SK-N-SH treated with all-trans-retinoic acid at 6 μM for 48 hours (cell line): ENCODE measurements around the gene B4GALNT3.

Experiments used
- ARNTL ChIP-seq: fragments of 450-650 bp; formaldehyde crosslinking; IDR thresholded peaks from 2 replicates; pipeline ENCODE4 v1.5.0; 2020; ENCODE audit warnings: low read depth, mild to moderate bottlenecking, moderate library complexity, borderline replicate concordance
- ESRRG ChIP-seq: fragments of 250-450 bp; sonication (Bioruptor Pico); IDR thresholded peaks from 2 replicates; pipeline ENCODE4 v1.6.1; 2021; ENCODE audit warnings: mild to moderate bottlenecking
- OSR1 ChIP-seq: fragments of 250-450 bp; sonication (Bioruptor Pico); IDR thresholded peaks from 2 replicates; pipeline ENCODE4 v1.8.0; 2022; ENCODE audit warnings: moderate library complexity, mild to moderate bottlenecking, inconsistent platforms
- PPARA ChIP-seq: fragments of 250-450 bp; sonication (Bioruptor Pico); IDR thresholded peaks from 2 replicates; pipeline ENCODE4 v1.5.0; 2020; ENCODE audit warnings: mild to moderate bottlenecking, borderline replicate concordance
- RARB ChIP-seq: fragments of 250-450 bp; sonication (Bioruptor Pico); IDR thresholded peaks from 2 replicates; pipeline ENCODE4 v1.8.0; 2021; ENCODE audit warnings: mild to moderate bottlenecking, moderate library complexity
- SNAI2 ChIP-seq: fragments of 250-450 bp; sonication (Bioruptor Pico); IDR thresholded peaks from 2 replicates; pipeline ENCODE4 v1.5.0; 2020; ENCODE audit warnings: mild to moderate bottlenecking, moderate library complexity
- ZC3H10 ChIP-seq: fragments of 250-450 bp; sonication (Bioruptor Pico); IDR thresholded peaks from 2 replicates; pipeline ENCODE4 v1.5.1; 2021; ENCODE audit warnings: mild to moderate bottlenecking, moderate library complexity
- ZFP3 ChIP-seq: fragments of 250-450 bp; sonication (Bioruptor Pico); IDR thresholded peaks from 2 replicates; pipeline ENCODE4 v1.5.0; 2020; ENCODE audit warnings: mild to moderate bottlenecking, moderate library complexity
- ZFP30 ChIP-seq: fragments of 450-650 bp; formaldehyde crosslinking; IDR thresholded peaks from 2 replicates; pipeline ENCODE4 v1.5.0; 2022; ENCODE audit warnings: mild to moderate bottlenecking, moderate library complexity
- TF ChIP-seq, protein P1 (sequence below): fragments of 250-450 bp; sonication (Bioruptor Pico); IDR thresholded peaks from 2 replicates; pipeline ENCODE4 v1.5.1; 2020; ENCODE audit warnings: low read depth, mild to moderate bottlenecking, moderate library complexity
- TF ChIP-seq, protein P2 (sequence below): fragments of 250-450 bp; sonication (Bioruptor Pico); IDR thresholded peaks from 2 replicates; pipeline ENCODE4 v1.8.0; 2020; ENCODE audit warnings: mild to moderate bottlenecking, moderate library complexity, borderline replicate concordance

DNA sequence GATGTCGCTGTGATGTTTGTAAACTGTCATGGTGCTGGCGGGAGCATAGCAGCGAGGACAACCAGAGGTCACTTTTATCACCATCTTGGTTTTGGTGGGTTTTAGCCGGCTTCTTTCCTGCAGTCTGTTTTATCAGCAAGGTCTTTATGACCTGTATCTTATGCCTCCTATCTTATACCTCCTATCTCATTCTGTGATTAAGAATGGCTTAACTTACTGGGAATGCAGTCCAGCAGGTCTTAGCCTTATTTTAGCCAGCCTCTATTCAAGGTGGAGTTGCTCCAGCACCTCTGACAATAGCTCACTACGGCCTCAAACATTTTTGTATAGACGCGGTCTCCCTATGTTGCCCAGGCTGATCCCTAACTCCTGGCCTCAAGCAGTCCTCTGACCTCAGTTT lies 53.7 kb downstream of the B4GALNT3 start:
- no peak for TF ChIP-seq SNAI2 (CRISPR knock-in tag)
- TF ChIP-seq ZFP30 (CRISPR knock-in tag) = no peak
- TF ChIP-seq ESRRG = no peak
- TF ChIP-seq, protein P1, sequence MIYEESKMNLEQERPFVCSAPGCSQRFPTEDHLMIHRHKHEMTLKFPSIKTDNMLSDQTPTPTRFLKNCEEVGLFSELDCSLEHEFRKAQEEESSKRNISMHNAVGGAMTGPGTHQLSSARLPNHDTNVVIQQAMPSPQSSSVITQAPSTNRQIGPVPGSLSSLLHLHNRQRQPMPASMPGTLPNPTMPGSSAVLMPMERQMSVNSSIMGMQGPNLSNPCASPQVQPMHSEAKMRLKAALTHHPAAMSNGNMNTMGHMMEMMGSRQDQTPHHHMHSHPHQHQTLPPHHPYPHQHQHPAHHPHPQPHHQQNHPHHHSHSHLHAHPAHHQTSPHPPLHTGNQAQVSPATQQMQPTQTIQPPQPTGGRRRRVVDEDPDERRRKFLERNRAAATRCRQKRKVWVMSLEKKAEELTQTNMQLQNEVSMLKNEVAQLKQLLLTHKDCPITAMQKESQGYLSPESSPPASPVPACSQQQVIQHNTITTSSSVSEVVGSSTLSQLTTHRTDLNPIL (CRISPR knock-in tag) = no peak
- TF ChIP-seq PPARA = no peak
- TF ChIP-seq ZFP3 (CRISPR knock-in tag) = no peak
- no peak for TF ChIP-seq RARB (CRISPR knock-in tag)
- no peak for TF ChIP-seq OSR1 (CRISPR knock-in tag)
- no peak for TF ChIP-seq ARNTL (CRISPR knock-in tag)
- TF ChIP-seq, protein P2, sequence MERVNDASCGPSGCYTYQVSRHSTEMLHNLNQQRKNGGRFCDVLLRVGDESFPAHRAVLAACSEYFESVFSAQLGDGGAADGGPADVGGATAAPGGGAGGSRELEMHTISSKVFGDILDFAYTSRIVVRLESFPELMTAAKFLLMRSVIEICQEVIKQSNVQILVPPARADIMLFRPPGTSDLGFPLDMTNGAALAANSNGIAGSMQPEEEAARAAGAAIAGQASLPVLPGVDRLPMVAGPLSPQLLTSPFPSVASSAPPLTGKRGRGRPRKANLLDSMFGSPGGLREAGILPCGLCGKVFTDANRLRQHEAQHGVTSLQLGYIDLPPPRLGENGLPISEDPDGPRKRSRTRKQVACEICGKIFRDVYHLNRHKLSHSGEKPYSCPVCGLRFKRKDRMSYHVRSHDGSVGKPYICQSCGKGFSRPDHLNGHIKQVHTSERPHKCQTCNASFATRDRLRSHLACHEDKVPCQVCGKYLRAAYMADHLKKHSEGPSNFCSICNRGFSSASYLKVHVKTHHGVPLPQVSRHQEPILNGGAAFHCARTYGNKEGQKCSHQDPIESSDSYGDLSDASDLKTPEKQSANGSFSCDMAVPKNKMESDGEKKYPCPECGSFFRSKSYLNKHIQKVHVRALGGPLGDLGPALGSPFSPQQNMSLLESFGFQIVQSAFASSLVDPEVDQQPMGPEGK = no peak
- no peak for TF ChIP-seq ZC3H10 (CRISPR knock-in tag)
